HG02571 (cell line): Measurements from ENCODE around the gene MED12.
"Not testable (repeated sequence)": the region's sequence is repeated elsewhere in the genome, so short reads cannot be mapped to it uniquely, and the experiment has no call there.

Source experiments
- ATAC-seq: cut with Tn5 transposase; IDR thresholded peaks from one replicate; pipeline ENCODE4 v1.9.1; 2021; ENCODE audit warnings: mild to moderate bottlenecking, moderate library complexity; ENCODE audit not compliant: unreplicated experiment

Gene MED12

GRCh38 chrX:71160475-71160874 is 42.1 kb downstream of the MED12 start:
- ATAC-seq, result no peak

- no peak for ATAC-seq
These were observed 44.6 kb downstream of the MED12 start for GRCh38 chrX:71162981-71163380.

DNA sequence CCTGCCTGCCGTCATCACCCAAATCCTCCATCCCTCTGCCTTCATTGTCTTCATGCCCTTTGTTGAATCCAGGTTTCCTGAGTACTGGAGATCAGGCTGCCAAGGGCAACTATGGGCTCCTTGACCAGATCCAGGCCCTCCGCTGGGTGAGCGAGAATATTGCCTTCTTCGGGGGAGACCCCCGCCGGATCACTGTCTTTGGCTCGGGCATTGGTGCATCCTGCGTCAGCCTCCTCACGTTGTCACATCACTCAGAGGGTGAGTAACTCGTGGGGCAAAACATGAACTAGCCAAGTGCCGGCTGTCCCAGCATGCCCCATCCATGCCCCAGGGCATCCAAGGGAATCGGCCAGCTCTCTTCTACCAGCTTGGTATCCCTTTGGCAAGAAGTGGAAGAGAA is 45.7 kb downstream of the MED12 start:
- no peak for ATAC-seq

DNA sequence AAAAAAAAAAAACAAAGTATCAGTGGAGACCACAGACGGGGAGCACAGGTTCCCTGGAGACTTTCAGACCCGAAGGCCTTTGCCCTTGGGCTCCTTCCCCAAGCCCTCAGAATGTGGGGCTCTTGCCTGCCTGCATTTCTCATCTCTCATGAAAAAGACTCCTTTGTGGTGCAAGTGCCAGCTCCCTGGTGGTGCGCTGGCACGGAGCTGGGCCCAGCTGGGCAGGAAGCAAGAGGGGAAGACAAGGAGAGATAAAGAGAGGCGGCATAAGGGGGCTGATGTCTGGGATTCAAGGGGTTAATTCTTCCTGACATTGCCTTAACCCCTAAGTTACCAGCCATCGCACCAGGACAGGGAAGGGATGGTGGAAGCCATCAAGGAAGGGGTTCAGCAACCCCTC is 48.1 kb downstream of the MED12 start:
- ATAC-seq, result no peak

GRCh38 chrX:71167031-71167781 is 48.8 kb downstream of the MED12 start:
- ATAC-seq, result no peak

DNA sequence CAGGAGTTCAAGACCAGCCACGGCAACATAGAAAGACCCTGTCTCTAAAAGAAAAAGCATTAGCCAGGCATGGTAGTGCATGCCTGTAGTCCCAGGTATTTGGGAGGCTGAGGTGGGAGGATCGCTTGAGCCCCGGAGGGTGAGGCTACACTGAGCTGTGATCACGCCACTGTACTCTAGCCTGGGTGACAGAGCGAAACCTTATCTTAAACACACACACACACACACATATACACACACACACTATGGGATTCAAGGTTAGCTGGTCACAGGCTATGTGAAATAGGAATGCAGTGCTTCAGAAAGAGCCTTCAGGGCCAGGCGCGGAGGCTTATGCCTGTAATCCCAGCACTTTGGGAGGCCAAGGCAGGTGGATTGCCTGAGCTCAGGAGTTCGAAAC is 49.7 kb downstream of the MED12 start:
- no peak for ATAC-seq

DNA sequence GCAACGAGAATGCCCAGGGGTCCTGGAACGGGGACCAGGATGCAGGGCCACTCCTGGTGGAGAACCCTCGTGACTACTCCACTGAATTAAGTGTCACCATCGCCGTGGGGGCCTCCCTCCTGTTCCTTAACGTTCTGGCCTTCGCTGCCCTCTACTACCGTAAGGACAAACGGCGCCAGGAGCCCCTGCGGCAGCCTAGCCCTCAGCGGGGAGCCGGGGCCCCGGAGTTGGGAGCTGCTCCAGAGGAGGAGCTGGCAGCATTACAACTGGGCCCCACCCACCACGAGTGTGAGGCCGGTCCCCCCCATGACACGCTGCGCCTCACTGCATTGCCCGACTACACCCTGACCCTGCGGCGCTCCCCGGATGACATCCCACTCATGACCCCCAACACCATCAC is 51.2 kb downstream of the MED12 start:
- no peak for ATAC-seq

DNA sequence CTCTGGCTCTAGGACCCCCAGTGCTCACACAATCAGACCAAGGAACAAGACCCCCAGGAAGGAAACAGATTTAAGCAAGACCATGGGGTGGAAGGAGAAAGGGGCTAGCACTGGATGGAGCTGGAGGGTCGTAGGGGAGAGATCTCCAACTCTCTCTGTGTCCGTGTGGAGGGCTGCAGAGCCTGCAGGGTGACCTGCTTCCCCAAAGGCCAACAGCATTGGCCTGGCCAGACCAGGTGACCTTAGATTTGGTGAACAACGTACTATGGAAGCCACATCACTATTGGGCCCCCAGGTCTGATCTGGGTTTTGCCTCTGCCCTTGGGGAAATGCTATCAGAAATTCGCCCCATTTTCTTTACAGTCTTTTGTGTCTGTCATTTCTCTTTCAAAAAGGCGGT is 52.3 kb downstream of the MED12 start:
- ATAC-seq, result no peak

- no peak for ATAC-seq
These were observed 52.9 kb downstream of the MED12 start for GRCh38 chrX:71171110-71171801.

DNA sequence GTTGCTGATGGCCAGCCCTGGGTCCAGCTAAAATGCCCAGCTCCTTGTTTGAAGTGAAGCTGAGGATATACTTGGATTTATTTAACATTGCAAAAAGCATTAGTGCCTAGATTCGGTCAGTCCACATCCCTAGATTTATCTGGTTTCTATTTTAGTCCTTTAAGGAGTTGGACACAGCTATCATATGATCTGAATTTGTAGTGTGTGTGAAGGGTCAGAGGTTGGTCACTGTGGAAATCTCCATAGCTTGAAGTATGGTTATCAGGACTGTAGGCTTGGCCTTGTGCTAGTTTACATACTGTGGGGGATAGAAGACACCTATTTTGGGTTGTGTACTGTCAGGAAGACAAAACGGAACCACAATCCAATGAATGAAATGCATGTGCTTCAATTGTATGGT is 55.0 kb downstream of the MED12 start:
- ATAC-seq, result no peak

GRCh38 chrX:71174795-71175194 is 56.4 kb downstream of the MED12 start:
- no peak for ATAC-seq

DNA sequence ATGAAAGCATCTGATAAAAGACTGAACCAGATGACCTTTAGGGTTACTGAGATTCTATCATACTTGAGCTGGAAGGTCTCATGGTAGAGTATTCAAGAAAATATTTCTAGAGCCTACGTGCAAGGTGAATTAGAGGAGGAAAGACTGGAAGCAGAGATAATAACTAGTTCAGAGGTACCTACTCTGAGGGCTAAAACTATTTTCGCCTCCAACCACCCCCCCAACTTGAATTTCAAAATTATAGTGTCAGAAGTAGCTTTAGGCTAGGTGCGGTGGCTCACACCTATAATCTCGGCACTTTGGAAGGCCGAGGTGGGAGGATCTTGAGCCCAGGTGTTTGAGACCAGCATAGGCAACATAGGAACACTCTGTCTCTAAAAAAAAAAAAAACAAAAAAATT is 57.1 kb downstream of the MED12 start:
- no peak for ATAC-seq

DNA sequence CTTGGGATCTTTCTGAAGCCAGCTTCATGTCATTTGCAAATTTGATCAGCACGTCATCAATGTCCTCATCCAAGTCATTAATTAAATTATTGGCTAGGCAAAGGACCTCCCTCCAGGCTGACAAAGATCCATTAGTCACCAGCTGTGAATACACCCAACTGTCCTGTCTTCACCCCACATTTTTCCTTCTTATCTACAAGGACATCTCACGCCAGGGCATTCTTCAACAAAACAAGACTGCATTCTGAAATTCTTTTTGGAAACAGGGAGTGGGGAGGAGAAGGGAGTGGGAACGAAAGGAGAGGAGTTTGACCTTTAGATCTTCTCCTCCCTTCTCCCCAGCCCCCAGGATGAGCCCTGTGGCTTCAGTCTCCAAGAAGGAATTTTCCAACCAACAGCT is 58.9 kb downstream of the MED12 start:
- ATAC-seq, result no peak

GRCh38 chrX:71178908-71179307 is 60.5 kb downstream of the MED12 start:
- ATAC-seq, result no peak

DNA sequence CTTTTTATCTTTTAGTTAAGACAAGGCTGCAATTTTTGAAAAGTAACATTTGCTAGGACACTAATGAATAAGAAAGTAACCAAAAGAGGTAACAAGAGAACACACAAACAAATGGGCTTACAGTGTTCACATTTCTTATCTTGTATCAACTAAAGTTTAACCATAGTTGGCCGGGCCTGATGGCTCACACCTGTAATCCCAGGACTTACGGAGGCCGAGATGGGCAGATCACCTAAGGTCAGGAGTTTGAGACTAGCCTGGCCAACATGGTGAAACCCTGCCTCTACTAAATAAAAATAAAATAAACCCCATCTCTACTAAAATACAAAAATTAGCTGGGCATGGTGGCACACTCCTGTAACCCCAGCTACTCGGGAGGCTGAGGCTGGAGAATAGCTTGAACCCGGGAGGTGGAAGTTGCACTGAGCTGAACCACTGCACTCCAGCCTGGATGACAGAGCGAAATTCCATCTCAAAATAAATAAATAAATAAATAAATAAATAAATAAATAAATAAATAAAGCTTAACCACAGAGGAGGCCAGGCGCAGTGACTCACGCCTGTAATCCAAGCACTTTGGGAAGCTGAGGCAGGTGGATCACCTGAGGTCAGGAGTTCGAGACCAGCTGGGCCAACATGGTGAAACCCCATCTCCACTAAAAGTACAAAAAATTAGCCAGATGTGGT is 62.3 kb downstream of the MED12 start:
- ATAC-seq, result not testable (repeated sequence)

DNA sequence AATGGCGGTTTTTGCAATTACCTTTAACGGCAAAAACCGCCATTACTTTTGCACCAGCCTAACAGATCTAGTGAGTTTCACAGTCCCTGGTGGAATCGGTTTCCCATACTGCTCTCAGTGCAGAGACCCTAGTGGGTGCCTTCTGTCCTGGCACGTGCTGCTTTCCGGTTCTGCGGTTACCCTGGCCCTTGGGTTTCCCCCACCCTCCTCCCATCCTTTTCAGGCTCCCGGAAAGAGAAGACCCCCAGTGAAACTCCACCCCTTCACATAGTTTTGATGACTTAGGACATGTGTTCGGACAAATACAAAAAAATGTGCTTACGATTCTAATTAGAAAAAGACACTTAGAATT is 63.1 kb downstream of the MED12 start:
- ATAC-seq, result peak; percentile 27

GRCh38 chrX:71181910-71182799 is 63.8 kb downstream of the MED12 start:
- ATAC-seq, result peak; percentile 78

DNA sequence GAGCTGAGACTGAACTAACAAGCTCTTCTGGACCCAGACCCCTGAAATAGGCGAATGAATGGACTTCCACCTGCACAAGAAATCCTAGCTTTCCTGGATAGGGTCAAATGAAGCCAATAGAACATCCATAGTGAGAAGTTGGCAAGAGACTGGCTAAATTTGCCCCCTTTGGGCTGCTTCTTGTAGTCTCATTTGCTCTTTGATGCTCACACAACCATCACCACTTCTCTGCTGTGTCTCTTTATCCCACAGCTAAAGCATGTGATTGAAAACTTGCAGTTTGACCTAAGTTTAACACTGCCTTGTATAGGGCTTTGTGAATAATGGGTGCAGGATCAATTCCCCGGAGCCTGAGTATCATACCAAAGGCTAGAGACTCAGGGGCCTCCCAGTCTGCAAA is 64.5 kb downstream of the MED12 start:
- no peak for ATAC-seq

- no peak for ATAC-seq
These were observed 64.9 kb downstream of the MED12 start for GRCh38 chrX:71183341-71183740.

- ATAC-seq, result no peak
These were observed 65.7 kb downstream of the MED12 start for GRCh38 chrX:71184092-71184491.

DNA sequence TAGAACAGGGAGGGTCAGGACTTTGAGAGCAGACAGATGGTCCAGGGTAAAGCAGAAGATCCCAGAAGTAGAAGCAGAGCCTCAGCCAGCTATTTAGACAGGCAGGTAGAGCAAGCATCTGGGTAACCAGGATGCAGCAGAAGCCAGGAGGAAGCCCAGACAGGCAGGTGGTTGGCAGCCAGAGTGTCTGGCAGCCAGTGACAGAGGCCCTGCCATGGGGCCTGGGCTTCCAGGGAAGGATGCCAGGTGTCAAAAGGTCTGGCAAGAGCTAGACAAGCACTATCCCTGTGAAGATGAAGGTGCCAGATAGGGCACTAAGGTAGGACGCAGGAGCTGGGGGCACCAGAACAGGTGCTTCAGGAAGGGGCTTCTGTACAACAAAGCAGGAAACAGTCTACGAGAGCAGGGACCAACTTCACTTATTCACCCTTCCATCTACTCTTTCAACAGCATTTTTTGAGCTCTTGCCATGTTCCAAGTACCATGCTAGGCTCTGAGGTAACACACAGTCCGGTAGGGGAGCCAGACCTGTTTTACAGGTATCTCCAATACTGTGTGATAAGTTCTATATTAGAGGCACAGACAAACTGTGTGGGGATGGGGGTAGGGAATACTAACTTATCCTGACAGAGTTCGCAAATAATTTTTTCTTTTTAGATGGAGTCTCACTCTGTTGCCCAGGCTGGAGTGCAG is 66.6 kb downstream of the MED12 start:
- no peak for ATAC-seq
